Activated CD8-positive, alpha-beta memory T cell treated with anti-CD3 and anti-CD28 coated beads for 4 hours (primary cell): ENCODE results near the gene OR8U1.
"Not testable (repeated sequence)": the region's sequence is repeated elsewhere in the genome, so short reads cannot be mapped to it uniquely, and the experiment has no call there.

Experiments used
- DNase-seq, 2 donors: peaks; one replicate each; pipeline ENCODE4 v3.0.0-alpha.2; 2020; ENCODE audit warnings: low read depth in 2 of 2

The OR8U1 gene

DNA sequence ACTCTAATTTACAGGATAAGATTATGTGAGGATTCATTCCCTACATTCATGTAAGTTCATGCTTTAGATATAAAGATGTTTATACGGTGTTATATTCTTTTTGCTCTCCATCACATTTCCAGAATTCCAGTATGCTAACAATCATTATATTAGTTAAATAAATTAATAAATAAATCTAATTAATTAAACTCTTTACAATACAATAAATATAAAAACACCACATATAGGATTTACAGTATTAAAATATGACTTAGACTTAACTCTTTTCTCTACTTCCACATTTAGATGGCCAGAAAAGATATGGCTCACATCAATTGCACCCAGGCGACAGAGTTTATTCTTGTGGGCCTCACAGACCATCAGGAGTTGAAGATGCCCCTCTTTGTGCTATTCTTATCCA lies at the start of gene OR8U1:
OR8U1 (plus strand) TSS at position 301 of the 400 bp plus-strand sequence; CDS start at position 301, 0 bp downstream.
- DNase-seq: no peak

DNA sequence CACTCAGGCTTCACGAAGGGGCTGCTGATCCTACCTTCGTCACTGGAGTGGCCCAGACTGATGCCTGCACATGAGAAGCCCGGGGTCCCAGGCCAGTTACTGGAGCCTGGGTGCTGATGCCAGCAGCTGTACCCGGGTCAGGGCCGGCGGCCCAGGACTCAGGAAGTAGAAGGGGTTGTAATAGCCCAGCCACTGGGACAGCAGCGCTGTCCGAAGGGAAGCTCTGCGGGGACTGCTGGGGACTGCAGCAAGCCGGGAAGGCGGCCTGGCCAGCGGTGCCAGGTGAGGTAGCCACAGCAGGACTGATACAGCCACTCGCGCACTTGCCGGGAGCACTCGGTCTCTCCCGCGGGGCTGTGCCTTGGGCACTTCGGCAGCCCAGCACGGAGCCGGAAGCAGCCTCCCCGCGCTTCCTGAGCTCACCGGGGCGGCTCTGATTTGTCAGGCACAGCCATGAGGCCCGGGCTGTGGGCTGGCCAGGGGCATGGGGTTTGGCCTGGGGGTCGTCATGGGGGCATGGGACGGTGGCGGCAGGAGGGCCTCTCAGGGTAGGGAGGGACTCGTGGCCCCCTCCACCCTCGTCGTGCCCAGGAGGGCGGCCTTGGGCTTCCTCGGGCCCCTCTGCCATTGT lies 43.4 kb upstream of the OR8U1 start:
- DNase-seq: no peak

DNA sequence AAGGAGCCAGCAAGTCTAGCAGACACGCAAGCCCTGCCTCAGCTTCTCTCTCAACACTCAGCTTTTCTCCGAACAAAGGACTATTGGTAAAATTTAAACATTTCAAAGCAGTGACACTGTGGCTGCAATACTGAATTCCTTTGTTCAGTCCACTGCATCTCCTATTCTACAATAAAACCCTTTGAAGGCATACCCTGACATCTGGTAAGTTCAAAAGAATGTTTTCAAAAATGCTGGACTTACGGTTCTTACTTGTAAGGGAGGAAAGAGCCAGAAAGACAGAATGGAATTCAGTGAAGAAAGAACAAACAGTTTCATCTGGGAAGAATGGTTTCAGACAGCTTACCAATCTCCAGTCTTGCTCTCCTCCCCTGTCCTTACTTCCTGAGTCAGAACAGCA lies 42.3 kb upstream of the OR8U1 start:
- no peak for DNase-seq

DNA sequence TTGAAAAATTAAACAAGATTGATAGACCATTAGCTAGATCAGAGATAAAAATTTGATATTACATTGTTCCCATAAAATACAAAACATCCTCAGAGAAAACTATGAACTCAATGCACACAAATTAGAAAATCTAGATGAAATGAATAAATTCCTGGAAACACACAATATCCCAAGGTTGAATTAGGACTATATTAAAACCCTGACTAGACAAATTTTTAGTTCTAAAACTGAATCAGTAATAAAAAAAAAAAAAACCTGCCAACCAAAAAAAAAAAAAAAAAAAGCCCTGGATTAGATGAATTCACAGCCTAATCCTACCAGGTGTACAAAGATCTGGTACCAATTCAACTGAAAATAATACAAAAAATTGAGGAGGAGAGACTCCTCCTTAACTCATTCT lies 35.1 kb upstream of the OR8U1 start:
- DNase-seq: no peak

- DNase-seq: no peak
These were observed 29.7 kb upstream of the OR8U1 start, which contains the start of gene OR8K1 for GRCh38 chr11:56345739-56346138. TSS of gene OR8K1 (plus strand) at chr11:56346039. CDS start at chr11:56346039, 0 bp downstream.

DNA sequence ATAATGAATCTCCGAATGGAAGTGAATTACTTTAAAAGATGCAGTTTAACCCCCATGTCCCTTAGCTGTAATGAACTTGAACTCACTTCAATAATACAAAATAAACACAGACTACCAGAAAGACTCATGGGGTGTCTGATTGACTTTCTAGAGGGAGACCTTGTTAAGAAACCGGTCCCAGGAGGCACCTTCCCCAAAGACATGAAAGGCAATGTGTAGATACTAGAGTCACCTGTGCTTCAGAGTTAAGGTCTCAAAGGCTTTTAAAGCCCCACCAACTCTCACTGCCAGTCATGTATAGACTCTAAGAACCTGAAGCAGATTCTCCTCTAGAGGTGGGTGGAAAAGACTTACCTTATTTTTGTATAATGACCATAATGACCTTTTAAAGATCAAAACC lies 21.4 kb upstream of the OR8U1 start, which contains the start of gene OR8J1:
OR8J1 (plus strand) TSS at position 301 of the 400 bp plus-strand sequence. CDS start 5,956 bp downstream, outside the sequence.
- no peak for DNase-seq

- DNase-seq: no peak
These were observed 4.7 kb downstream of the OR8U1 start for GRCh38 chr11:56380120-56380519.

GRCh38 chr11:56394381-56394780 lies 19.0 kb downstream of the OR8U1 start:
- DNase-seq: no peak

DNA sequence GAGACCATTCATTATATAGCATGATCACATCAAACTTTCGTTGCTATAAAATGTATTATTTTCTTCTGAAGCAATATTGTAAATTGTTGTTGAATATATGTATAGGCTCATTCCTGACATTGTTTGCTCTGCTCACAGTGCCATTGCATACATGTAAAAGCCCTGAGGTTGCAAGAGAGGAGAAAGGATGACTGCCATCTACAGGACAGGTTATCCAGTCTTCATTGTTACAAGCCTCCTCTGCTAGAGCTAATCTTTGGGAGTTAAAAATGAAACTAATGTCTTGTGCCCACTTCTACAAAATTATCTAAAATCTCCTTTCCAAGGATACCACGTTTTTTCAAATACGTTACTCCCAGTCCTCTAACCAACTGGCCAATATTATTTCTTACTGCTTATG lies 20.6 kb downstream of the OR8U1 start:
- no peak for DNase-seq

GRCh38 chr11:56401858-56402461 lies 26.5 kb downstream of the OR8U1 start:
- DNase-seq: not testable (repeated sequence)

GRCh38 chr11:56404393-56404792 lies 29.0 kb downstream of the OR8U1 start:
- no peak for DNase-seq

- no peak for DNase-seq
These were observed 35.4 kb downstream of the OR8U1 start for GRCh38 chr11:56410801-56411200.

GRCh38 chr11:56412396-56412795 lies 37.0 kb downstream of the OR8U1 start, which contains the start of gene OR5AL1:
TSS of gene OR5AL1 (plus strand) at chr11:56412696.
- no peak for DNase-seq
